HG03045 (cell line): ENCODE measurements around the gene F11R.
"Not testable (repeated sequence)": the region's sequence is repeated elsewhere in the genome, so short reads cannot be mapped to it uniquely, and the experiment has no call there.

Source experiments
- ATAC-seq: cut with Tn5 transposase; IDR thresholded peaks from one replicate; pipeline ENCODE4 v1.9.1; 2021; ENCODE audit warnings: mild to moderate bottlenecking, moderate library complexity; ENCODE audit not compliant: unreplicated experiment

F11R gene

DNA sequence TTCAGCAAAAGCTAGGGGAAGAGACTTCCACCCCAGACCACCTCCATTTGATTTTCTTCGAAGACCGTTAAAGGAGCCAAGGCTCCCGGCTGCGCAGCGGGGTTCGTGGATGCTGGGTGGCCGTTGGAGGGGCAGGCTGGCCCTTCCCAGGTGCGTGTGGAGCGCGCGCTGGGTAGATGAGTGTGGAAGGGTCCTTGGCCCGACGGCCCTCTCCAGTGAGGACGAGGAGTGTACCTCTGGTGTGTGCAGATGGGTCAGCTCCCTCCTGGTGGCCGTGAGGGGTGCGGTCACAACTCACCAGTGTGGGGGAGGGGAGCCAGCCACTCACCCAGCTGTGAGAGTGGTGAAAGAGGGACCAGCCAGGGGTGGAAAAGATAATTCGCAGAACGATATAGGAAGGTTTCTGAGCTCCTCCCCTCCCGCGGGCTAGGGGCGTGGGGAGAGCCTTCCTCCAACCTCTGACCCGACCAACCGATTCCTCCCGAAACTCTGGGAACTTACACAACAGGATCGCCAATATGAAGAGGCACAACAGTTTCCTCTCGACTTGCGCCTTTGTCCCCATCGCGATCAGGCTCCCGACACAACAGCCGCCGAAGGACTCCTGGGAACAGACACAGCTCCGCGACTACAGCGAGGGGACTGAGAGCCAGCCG is at the start of gene F11R:
F11R (minus strand) TSS at position 644 of the 656 bp plus-strand sequence; CDS start at position 565, 79 bp downstream.
- peak; percentile 50 for ATAC-seq

DNA sequence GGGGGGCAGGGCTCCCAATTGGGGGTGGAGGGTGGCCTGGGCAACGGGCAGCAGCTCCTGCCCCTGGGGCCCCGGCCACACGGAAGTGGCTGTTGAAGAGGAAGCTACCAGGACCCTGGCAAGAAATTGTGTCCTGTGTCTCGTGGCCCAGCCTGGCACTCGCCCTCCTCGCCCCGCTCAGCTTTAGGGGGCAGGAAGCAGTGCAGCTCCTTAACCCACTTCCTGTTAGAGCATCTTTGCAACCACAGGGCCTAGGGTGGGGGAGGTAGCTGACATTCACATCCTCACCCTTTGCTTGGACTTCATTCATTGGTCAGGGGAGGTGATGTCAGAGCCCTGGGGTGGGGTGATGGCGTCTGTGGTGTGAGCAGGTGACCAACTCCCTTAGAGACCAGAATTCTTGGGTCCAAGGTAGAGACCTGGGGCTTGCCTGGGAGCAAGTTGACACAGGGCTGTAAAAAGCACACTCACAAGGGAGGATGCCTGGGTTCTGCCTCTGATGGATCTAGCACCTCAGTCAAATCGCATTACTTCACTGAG is 48.8 kb upstream of the F11R start, which contains the start of gene ARHGAP30:
ARHGAP30 (minus strand) TSS at position 161 of the 540 bp plus-strand sequence. CDS start 267 bp downstream, outside the sequence.
- peak; percentile 84 for ATAC-seq

- ATAC-seq: peak; percentile 13
Observed at GRCh38 chr1:161069241-161069640, 48.3 kb upstream of the F11R start.

DNA sequence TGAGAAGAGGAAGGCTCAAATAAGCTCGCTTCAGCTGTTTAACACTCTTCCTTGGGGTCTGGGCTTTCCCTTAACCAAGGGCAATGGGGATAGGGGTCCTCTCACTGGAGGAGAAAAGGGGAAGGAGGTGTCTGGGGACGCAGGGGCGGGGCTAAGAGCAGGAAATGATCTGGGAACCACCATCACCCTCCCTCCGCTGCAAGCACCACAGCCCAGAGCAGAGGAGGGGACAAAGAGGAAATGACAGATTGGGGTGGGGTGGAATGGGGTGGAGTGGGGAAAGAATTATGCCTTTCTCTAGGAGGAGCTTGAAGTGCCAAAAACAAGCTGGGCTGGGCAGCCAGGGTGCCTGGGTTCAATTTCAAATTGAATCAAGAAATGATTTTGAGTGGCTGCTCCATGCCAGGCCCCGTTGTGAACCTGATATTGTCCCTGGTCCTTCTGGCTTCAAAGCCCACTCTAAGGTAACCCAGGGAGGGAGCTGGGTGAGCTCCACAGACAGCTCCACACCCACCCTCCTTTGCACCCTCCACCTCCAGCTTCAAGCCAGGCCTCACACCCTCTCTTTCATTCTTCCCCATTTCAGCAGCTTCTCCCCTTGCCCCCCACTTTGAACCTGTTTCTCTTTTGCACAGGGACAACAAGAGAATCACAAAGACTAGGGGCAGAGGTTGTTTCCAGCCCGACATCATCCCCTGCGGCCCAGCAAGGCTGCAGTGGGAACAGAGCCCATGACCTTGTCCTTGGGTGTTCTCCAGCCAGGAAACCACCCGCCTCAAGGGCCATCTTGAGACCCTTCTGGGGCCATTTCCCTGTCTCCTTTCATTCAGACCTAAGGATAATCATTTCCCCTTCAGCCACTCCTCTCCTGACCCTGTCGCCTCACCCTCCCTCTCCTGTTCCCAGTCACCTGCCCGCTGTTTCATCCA is 47.6 kb upstream of the F11R start:
- peak; percentile 52 for ATAC-seq

DNA sequence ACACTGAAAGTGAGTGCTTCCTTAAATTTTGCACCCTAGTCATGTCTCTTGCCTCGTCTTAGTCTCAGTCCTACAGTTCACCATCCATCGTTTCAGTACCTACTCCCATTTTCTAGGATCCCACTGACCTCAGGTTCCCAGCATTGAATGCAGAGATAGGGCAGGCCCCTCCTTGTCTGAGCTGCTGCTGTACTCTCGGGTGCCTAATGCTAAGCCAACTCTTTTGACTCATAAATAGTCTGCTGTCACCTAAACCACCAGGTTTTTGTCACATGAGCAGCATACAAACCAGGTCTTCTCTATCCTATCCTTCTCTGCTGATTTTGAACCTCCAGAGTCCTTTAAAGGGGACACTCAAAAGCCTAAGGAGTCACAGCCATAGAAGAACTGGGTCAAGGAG is 45.7 kb upstream of the F11R start:
- no peak for ATAC-seq

DNA sequence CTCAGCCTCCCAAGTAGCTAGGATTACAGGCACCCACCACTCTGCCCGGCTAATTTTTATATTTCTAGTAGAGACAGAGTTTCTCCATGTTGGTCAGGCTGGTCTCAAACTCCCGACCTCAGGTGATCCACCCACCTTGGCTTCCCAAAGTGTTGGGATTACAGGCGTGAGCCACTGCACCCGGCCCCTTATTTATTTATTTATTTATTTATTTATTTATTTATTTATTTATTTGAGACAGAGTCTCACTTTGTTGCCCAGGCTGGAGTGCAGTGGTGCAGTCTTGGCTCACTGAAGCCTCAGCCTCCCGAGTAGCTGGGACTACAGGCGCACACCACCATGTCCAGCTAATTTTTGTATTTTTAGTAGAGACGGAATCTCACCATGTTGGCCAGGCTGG is 44.7 kb upstream of the F11R start:
- not testable (repeated sequence) for ATAC-seq

GRCh38 chr1:161063936-161064335 is 43.0 kb upstream of the F11R start:
- not testable (repeated sequence) for ATAC-seq

- no peak for ATAC-seq
Observed at GRCh38 chr1:161061419-161061818, 40.5 kb upstream of the F11R start.

- no peak for ATAC-seq
Observed at GRCh38 chr1:161059293-161059692, 38.3 kb upstream of the F11R start.

DNA sequence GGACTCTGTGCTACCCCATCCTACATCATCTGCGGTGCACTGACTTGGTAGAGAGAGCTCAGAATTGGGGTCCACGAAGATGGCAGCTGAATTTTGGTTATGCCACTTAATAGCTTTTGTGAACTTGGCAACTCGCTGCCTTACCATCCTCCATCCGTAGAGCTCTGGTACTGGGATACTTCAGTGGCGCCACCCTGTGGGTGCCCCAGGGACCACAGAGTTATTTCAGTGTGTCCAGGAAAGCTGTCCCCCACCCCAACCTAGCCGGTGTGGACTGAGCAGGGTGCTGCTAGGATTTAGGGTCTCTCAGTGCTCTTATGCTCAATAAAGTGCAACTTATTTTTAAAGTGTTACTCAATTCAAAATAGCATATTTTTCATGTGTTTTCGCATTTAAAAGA is 33.9 kb upstream of the F11R start:
- no peak for ATAC-seq

- no peak for ATAC-seq
Observed at GRCh38 chr1:161054232-161054631, 33.3 kb upstream of the F11R start.

DNA sequence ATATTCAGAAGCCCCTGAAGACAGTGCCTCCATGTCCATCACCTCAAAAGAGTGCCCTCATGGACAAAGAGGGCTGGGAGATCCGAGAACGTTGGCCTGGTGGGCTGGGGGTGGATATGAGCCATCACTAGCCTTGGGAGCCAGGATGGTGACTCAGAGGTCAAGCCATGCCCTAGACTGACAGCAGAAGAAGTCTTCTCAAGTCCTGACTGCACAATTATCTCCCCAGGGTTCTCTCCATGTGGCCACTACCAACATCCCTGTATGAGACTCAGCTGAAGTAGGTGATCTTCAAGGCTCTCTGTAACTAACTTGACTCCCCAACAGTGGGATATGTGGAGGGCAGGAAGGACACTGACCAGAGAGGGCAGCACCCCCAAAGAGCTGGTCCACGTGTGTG is 31.9 kb upstream of the F11R start:
- ATAC-seq: no peak

DNA sequence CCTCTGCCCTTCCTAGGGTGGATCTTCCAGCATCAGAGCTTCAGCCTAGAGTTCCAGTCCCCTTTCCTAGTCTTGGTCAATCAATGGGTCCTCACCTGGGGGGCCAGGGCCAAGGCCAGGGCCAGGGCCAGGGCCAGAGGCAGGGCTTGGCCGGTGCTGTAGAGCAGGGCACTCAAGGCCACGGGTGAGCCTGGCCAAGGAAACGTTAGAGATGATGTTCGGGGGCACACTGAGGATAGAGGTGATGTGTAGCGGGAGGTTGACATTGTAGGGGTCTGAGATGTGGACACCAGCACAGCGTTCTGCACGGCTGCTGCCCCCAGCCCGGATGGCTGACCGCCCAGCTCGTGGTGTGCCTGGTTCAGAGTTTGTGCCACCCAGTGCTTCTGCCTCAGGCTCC is 30.3 kb upstream of the F11R start:
- ATAC-seq: no peak

- ATAC-seq: no peak
Observed at GRCh38 chr1:161048949-161049722, 28.2 kb upstream of the F11R start.

DNA sequence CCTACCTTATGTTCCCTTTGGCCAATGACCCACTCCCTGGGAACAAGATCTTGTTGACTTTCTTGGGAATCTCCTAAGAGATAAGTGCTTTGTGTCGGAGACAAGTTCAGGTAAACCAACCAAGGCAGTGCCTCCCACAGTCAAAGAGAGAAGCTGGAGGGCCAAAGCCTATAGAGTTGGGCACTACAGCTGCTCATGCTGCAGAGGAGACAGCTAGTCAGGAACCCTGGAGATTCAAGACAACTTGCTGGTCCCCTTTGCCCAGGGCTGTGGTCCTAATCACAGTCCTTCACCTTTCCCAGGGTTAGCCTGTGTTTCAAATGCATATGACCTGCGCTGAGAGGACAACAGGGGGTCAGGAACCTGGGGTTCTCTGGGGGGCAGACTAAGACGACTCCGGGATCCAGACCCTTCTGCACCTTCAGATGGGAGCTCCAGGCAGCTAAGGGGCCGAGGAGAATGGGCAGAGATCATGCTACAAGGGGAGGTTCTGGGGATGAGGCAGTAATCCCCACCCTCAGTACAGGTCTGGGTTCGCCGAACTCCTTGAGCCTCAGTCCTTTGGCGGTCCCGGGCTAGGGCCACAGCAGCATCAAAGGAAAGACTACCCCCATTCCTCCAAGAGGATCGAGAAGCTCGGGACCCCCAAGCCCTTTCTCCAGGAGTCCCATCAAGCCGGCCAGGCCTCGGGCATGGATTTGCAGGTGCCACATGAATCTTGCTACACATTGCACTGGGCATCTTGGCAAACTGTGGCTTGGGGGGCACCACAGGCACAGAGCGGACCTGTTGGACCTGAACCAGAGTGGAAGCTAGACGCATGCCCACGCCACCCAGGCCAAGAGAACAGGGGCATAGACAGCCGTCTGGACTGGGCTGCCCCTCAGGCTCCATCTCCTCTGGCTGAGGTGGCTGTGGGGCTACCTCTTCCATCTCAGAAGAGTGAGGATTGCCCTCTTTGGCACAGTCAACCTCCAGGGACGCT is 26.8 kb upstream of the F11R start:
- no peak for ATAC-seq

DNA sequence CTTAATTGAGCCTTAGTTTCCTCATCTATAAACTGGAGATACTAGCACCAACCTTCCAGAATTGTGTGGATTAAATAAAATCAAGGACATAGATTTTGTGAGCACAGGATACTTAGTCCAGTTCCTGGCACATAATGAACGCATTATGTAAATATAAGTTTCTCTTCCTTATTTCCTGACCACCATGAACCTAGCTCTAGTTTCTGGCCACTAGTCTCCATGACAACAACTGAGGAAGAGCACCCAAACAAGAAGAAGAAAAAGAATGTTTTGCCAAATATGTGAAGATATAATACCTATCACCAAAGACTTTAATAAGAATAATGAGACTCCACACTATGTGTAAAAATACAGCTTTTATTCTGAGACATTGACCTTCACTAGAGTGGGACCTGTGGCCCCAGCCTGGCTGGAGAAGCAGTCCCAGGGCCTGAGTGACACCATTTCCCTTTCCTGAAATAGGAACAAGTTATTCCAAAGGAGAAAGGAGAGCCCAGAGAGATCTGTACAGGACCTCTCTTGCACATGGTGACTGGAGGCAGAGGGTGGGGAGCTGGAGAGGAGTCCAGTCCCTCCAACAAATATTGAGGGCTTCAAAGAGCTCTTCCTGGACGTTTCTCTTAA is 25.8 kb upstream of the F11R start:
- ATAC-seq: peak; percentile 39

DNA sequence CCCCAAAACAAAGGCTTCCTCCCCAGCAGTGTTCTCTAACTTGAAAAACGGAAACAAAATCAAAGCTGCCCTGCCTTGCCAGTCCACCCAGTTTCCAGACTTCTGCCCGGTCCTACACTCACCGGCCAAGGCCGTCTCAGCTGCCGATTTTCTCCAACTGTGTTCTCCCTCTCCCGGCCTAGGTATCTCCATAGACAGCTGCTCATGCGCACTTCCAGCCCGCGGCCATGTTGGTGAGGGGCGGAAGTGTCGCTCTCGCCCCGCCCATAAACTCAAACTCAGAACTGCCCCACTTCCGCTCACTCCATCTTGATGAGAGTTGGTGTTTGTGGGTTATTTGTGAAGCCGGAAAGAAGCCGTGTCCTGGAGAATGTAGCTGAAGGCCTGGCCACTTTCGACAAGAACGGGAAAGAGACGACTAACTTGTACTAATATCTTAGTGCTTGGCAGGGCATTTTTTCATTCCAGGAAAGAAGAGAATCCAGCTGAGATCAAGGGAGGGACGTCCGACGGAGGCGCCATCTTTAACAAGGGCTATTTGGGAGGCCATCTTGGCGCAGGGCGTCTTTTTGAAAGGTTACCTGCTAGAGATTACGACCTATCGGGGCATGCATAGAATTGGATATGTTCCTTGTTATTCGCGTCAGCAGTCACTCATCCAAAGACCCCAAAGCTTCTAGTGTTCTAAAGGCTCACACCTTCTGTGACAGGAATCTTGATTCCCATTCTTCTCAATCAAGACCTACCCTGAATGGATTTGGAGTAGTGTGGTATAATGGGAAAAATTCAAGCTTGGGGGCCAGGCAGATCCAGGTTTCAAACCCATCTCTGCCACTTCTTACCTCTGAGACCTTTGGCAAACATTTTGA is 25.0 kb upstream of the F11R start, which contains the start of gene USF1:
USF1 (minus strand) TSS at position 242 of the 869 bp plus-strand sequence. CDS start 2,702 bp downstream, outside the sequence.
- peak; percentile 69 for ATAC-seq
